CD4-positive, alpha-beta T cell treated with Interleukin-15 for 1 hour (primary cell): ENCODE results near the gene CXCL6.

Source experiments
- DNase-seq: peaks from one replicate; pipeline ENCODE4 v3.0.0-alpha.2; 2020

CXCL6 gene

GRCh38 chr4:73836373-73837279 is at the start of gene CXCL6:
TSS of gene CXCL6 (plus strand) at chr4:73836678. CDS start at chr4:73836751, 73 bp downstream.
- DNase-seq, result no peak

GRCh38 chr4:73788411-73788810 is 48.1 kb upstream of the CXCL6 start:
- DNase-seq, result no peak

GRCh38 chr4:73798842-73799241 is 37.6 kb upstream of the CXCL6 start:
- DNase-seq, result no peak

GRCh38 chr4:73800206-73800605 is 36.3 kb upstream of the CXCL6 start:
- DNase-seq, result no peak

- no peak for DNase-seq
Measured at GRCh38 chr4:73801692-73802091, 34.8 kb upstream of the CXCL6 start.

GRCh38 chr4:73803213-73803612 is 33.3 kb upstream of the CXCL6 start:
- DNase-seq, result no peak

GRCh38 chr4:73810191-73810590 is 26.3 kb upstream of the CXCL6 start:
- DNase-seq, result no peak

GRCh38 chr4:73811841-73812240 is 24.6 kb upstream of the CXCL6 start:
- DNase-seq, result no peak

- no peak for DNase-seq
Measured at GRCh38 chr4:73814679-73815078, 21.8 kb upstream of the CXCL6 start.

GRCh38 chr4:73815145-73815544 is 21.3 kb upstream of the CXCL6 start:
- DNase-seq, result no peak

GRCh38 chr4:73816814-73817213 is 19.7 kb upstream of the CXCL6 start:
- DNase-seq, result no peak

- DNase-seq, result no peak
Measured at GRCh38 chr4:73817341-73817740, 19.1 kb upstream of the CXCL6 start.

GRCh38 chr4:73821325-73821724 is 15.2 kb upstream of the CXCL6 start:
- DNase-seq, result no peak

- DNase-seq, result no peak
Measured at GRCh38 chr4:73822389-73822788, 14.1 kb upstream of the CXCL6 start.

GRCh38 chr4:73822812-73823504 is 13.5 kb upstream of the CXCL6 start:
- DNase-seq, result no peak

GRCh38 chr4:73823760-73824159 is 12.7 kb upstream of the CXCL6 start:
- DNase-seq, result no peak

- no peak for DNase-seq
Measured at GRCh38 chr4:73828956-73829355, 7.5 kb upstream of the CXCL6 start.

- DNase-seq, result no peak
Measured at GRCh38 chr4:73831569-73831968, 4.9 kb upstream of the CXCL6 start.

- DNase-seq, result no peak
Measured at GRCh38 chr4:73832651-73833237, 3.7 kb upstream of the CXCL6 start.

- DNase-seq, result no peak
Measured at GRCh38 chr4:73839071-73839470, 2.6 kb downstream of the CXCL6 start.

GRCh38 chr4:73839715-73840114 is 3.2 kb downstream of the CXCL6 start:
- DNase-seq, result no peak

- DNase-seq, result no peak
Measured at GRCh38 chr4:73841243-73841925, 4.9 kb downstream of the CXCL6 start.

- no peak for DNase-seq
Measured at GRCh38 chr4:73842696-73843095, 6.2 kb downstream of the CXCL6 start.
